ENCODE results near the gene RBFOX2. TPM values are rescaled to one million over a fixed set of nuclear protein-coding genes. Genes with fewer than 3 reads are reported as not detected.

Gene RBFOX2
- total RNA-seq, 3 donors from 2014 or later: 5.6 to 6.9 (median 6.5) TPM

DNA sequence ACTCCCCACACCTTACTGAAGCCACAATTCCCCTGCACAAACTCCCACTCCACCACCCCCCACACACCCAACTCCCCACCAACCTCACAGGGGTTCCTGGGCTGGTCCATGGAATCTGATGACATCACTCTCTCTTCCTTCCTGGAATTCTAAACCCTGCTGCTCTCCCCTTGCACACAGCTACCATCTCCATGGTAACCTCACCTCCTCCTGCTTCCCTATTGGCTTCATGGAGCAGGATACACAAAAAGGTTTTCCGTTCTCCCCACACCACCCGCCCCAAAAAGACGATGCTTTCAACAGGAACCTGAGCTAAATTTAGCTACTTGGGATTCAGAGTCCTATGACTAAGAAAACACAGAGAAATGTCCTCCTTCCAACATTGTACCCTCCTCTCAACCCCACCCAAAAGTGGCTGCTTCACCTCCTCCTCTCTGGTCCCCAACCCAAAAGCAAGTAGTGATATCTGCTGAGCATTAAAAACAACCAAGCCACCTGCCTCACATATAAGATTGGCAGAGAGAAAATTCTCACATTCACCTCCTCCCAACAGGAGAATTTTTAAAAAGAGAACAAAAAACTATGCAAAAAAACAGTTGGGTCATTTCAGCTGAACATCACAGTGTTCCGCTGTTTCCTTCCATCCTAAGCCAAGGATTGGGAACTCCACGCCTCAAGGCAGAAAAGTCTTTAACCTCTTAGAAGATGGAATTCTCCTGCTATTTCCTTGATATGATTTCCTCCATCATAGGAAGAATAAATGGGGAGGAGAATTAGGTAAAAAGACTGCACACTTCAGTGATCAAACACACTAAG is 66.9 kb downstream of the RBFOX2 start:
- Mint-ChIP-seq H3K4me3 (no peak overlapping the region), H3K9me3 (no peaks in the 10 kb centered on the region), H3K36me3 (ENCODE audit: insufficient read depth) (no peaks in the 10 kb centered on the region), H3K27me3 (ENCODE audit: low read depth) (peaks cover 18% of the 10 kb centered on the region), H3K4me1 (ENCODE audit: low read depth) (no peaks in the 10 kb centered on the region)
- no peak for ATAC-seq
- DNase-seq: no peak

DNA sequence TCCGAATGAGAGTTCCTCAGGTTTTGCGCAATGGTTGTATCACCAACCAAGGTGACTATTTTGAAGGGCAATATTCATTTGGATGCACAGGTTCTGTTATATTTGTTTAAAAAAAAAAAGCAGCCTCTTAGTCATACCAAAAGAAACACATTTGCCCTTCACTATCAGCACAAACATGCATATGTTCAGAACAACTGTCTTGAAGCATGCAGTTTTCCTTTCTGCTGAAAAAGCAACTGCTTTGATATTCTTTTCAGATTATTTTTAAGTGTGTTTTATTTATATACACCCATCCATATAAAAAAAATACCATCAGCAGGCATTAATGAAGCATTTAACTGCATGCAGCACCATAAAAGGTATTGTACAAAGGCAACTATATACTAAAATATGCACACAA is 67.8 kb downstream of the RBFOX2 start:
- Mint-ChIP-seq H3K36me3 (ENCODE audit: insufficient read depth) (no peaks in the 10 kb centered on the region), H3K9me3 (no peaks in the 10 kb centered on the region), H3K4me1 (ENCODE audit: low read depth) (no peaks in the 10 kb centered on the region), H3K27me3 (ENCODE audit: low read depth) (peaks cover 18% of the 10 kb centered on the region), H3K4me3 (no peak overlapping the region)
- ATAC-seq (no peak), DNase-seq (no peak)

DNA sequence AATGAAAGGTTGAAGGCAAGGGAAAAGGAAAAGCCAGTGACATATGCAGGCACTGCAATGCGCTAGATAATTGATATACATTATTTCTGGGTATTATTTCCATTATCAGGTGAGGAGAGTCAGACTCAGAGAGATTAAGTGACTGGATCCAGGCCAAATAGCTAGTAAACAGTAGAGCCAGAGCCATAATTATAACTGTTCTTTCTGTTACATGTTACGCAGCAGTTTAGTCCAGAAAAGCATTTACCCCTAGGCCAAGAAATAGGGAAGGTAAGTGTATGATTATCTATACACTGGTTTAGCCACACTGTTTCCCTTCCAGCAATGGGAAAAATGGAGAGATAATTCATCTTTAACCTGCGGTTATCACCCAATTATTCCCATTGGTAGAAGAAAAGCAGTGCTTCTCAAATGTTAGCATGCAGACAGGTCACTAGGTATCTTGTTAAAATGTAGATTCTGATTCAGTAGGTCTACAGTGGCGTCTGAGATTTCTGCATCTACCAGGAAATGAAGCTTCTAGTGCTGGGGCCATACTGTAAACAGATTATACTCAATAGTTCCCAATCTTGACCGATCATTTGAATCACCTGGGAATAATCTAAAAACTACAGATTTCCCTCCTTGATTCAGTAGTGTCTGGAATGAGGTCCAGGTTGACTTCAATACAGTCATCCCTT is 69.4 kb downstream of the RBFOX2 start:
- H3K4me1 Mint-ChIP-seq (ENCODE audit: low read depth): no peaks in the 10 kb centered on the region
- DNase-seq (no peak), ATAC-seq (no peak)
- H3K27me3 Mint-ChIP-seq (ENCODE audit: low read depth): peaks cover 18% of the 10 kb centered on the region
- H3K4me3 Mint-ChIP-seq: no peak overlapping the region
- H3K9me3 Mint-ChIP-seq: no peaks in the 10 kb centered on the region
- H3K36me3 Mint-ChIP-seq (ENCODE audit: insufficient read depth): no peaks in the 10 kb centered on the region

DNA sequence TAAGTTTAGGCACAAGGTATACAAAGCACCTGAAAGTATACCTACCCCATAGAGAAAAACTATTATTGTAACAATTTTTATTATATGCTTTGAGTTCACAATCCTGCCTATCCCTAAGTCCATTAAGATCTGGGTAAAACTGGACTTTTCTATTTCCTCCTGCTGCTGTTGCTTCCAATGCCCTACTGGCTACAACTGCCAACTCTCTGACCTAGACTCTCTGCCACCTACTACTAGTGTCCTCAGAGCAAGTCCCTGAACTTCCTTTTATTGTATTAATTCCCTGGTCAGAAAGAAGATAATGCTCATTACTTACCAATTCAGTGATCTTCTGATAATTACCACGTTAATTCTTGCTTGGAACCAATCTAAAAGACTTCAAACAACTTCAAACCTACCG is 70.3 kb downstream of the RBFOX2 start:
- peaks cover 18% of the 10 kb centered on the region for H3K27me3 Mint-ChIP-seq (ENCODE audit: low read depth)
- no peak for ATAC-seq
- no peaks in the 10 kb centered on the region for H3K36me3 Mint-ChIP-seq (ENCODE audit: insufficient read depth)
- no peak overlapping the region for H3K4me3 Mint-ChIP-seq
- no peak for DNase-seq
- H3K9me3 Mint-ChIP-seq: no peaks in the 10 kb centered on the region
- no peaks in the 10 kb centered on the region for H3K4me1 Mint-ChIP-seq (ENCODE audit: low read depth)

DNA sequence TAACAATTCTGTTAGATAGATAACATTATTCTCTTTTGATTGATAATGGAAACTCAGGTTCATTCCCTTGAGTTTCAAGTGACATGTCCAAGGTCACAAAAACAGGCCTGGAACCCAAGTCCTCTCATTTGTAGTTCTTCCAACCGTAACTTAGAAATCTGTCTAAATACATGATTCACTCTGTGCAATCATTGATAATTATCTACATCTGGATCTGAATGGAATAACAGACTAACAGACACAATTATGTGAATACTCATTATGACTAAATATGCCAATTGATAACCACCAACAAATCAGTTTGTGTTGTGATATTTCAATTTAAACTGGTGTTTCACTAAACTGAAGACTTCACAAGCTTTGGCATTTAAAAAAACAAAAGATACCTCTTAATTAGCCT is 71.0 kb downstream of the RBFOX2 start:
- Mint-ChIP-seq H3K36me3 (ENCODE audit: insufficient read depth) (no peaks in the 10 kb centered on the region), H3K4me1 (ENCODE audit: low read depth) (no peaks in the 10 kb centered on the region), H3K9me3 (no peaks in the 10 kb centered on the region), H3K27me3 (ENCODE audit: low read depth) (peaks cover 18% of the 10 kb centered on the region), H3K4me3 (no peak overlapping the region)
- DNase-seq: no peak
- ATAC-seq: no peak

DNA sequence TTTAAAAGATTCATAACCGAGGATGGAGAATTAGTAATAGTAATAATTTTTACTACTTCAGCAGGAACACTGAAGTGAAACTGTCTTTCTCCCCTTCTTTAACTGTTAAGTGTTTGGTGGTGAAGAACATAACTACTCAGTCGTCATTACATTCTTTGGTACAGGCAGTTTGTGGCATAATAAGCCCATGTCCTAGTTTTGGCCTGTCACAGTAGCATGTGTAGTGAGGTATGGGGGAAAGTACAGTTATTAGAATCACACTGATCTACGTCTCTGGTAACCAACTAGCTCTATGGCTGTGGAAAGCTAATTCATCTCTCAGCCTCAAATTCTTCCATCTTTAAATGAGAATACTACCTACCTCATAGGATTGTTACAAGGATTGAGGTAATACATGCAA is 71.8 kb downstream of the RBFOX2 start:
- no peak overlapping the region for H3K4me3 Mint-ChIP-seq
- peaks cover 16% of the 10 kb centered on the region for H3K27me3 Mint-ChIP-seq (ENCODE audit: low read depth)
- no peaks in the 10 kb centered on the region for H3K4me1 Mint-ChIP-seq (ENCODE audit: low read depth)
- DNase-seq: no peak
- no peak for ATAC-seq
- H3K36me3 Mint-ChIP-seq (ENCODE audit: insufficient read depth): no peaks in the 10 kb centered on the region
- H3K9me3 Mint-ChIP-seq: no peaks in the 10 kb centered on the region

DNA sequence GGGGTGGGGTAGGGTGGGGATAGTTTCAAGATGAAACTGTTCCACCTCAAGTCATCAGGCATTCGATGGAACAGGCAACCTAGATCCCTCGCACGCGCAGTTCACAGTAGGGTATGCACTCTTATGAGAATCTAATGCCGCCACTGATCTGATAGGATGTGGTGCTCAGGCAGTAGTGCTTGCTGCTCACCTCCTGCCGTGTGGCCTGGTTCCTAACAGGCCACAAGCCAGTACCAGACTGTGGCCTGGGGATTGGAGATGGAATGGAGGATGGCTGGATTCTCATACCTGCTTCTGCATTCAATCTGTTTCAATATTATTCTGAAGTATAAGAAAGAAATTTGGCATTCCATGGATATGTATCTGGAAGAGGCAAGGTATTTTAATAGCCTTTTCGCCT is 73.1 kb downstream of the RBFOX2 start:
- Mint-ChIP-seq H3K4me3 (no peak overlapping the region), H3K9me3 (no peaks in the 10 kb centered on the region), H3K27me3 (ENCODE audit: low read depth) (peaks cover 11% of the 10 kb centered on the region), H3K4me1 (ENCODE audit: low read depth) (no peaks in the 10 kb centered on the region), H3K36me3 (ENCODE audit: insufficient read depth) (no peaks in the 10 kb centered on the region)
- ATAC-seq (no peak), DNase-seq (no peak)

DNA sequence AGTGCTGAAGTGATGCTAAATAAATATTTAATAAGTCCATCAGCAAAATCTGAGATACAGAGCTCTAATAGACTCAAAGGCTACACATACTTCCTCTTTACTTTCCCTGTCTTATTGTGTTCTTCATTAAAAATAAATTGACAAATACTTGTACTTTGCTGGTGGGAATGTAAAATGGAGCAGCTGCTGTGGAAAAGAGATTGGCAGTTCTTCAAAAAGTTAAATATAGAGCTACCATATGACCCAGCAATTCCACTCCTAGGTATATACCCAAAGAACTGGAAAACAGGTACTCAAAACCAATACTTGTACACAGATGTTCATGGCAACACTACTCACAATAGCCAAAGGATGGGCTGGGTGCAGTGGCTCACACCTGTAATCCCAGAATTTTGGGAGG is 76.0 kb downstream of the RBFOX2 start:
- Mint-ChIP-seq H3K27me3 (ENCODE audit: low read depth) (peaks cover 3% of the 10 kb centered on the region), H3K4me3 (no peak overlapping the region), H3K36me3 (ENCODE audit: insufficient read depth) (no peaks in the 10 kb centered on the region)

DNA sequence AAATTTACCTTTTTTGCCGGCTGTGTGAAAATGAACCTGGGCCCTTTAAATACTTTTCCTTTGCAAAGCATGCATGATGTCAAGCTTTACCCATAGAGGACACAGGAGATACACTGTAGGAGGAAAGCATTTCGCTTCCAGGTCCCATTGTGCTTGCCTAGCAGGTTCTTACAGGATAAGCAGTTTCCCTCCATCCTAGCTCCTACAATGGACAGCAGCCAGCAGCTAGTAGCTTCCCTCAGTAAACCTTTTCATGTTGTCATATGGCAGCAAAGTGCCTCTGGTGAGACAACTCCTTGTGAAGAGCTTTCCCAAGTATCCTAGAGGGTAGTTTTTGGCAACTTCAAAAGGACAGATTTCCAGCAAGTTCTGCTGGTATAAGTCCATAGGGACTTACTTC is 78.4 kb downstream of the RBFOX2 start:
- no peak for ATAC-seq
- no peaks in the 10 kb centered on the region for H3K4me1 Mint-ChIP-seq (ENCODE audit: low read depth)
- no peaks in the 10 kb centered on the region for H3K36me3 Mint-ChIP-seq (ENCODE audit: insufficient read depth)
- H3K27me3 Mint-ChIP-seq (ENCODE audit: low read depth): peaks cover 4% of the 10 kb centered on the region
- H3K4me3 Mint-ChIP-seq: no peak overlapping the region
- no peak for DNase-seq
- no peaks in the 10 kb centered on the region for H3K9me3 Mint-ChIP-seq

More for the DNA sequence above, 76.0 kb downstream of the RBFOX2 start:
- no peaks in the 10 kb centered on the region for H3K4me1 Mint-ChIP-seq (ENCODE audit: low read depth)
- ATAC-seq: no peak
- H3K9me3 Mint-ChIP-seq: no peaks in the 10 kb centered on the region
- DNase-seq: no peak

DNA sequence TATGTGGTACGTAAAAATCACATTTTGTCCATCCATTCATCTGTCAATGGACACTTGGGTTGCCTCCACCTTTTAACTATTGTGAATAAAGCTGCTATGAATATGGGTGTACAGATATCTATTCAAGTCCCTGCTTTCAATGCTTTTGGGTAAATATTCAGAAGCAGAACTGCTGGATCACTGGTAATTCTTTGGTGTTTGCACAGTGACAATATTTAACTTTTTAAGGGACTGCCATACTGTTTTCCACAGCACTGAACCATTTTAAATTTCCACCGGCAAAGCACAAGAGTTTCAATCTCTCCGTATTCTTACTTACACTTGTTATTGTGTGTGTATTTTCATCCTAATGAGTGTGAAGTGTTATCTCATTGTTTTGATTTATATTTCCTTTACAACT is 79.4 kb downstream of the RBFOX2 start:
- Mint-ChIP-seq H3K9me3 (no peaks in the 10 kb centered on the region), H3K4me3 (no peak overlapping the region), H3K27me3 (ENCODE audit: low read depth) (peaks cover 9% of the 10 kb centered on the region), H3K4me1 (ENCODE audit: low read depth) (no peaks in the 10 kb centered on the region), H3K36me3 (ENCODE audit: insufficient read depth) (no peaks in the 10 kb centered on the region)
- no peak for ATAC-seq
- no peak for DNase-seq

DNA sequence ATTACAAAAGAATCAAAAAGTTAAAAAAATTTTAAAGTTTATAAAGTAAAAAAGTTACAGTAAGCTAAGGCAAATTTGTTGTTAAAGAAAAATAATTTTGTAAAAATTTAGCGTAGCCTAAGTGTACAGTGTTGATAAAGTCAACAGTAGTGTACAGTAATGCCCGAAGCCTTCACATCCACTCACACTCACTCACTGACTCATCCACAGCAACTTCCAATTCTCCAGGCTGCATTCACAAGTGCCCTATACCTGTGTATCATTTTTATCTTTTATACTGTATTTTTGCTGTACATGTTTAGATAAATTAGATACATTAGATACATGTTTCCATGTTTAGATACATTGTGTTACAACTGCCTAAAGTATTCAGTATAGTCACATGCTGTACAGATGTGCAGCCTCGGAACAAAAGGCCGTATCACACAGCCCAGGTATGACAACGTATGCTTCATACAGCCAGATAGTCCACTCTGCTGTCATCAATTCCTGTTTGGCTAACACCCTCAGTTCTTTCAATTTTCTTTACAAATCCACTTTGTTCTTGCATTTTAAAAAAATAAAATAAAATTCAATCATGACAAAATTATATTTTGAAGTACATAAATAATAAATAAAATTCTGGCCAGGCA is 80.7 kb downstream of the RBFOX2 start:
- ATAC-seq: no peak
- Mint-ChIP-seq H3K36me3 (ENCODE audit: insufficient read depth) (no peaks in the 10 kb centered on the region), H3K4me3 (no peak overlapping the region), H3K27me3 (ENCODE audit: low read depth) (peaks cover 9% of the 10 kb centered on the region), H3K4me1 (ENCODE audit: low read depth) (no peaks in the 10 kb centered on the region), H3K9me3 (no peaks in the 10 kb centered on the region)
- no peak for DNase-seq

DNA sequence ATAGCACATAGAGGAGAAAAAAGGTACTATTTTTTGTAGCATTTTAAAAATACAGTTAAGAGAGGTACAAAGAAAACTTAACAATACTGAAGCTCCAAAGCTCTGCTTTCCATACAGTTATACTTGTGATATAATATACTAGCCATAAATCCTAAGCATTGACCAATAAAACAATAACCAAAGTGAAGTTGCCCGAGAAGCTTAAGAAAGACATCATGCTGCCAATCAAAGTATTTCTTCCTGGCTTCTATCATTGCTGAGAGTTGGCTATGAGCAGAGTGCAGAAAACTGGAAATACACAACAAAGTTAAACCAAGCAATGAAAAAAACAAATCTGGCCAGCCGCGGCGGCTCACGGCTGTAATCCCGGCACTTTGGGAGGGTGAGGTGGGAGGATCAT is 84.2 kb downstream of the RBFOX2 start:
- no peaks in the 10 kb centered on the region for H3K36me3 Mint-ChIP-seq (ENCODE audit: insufficient read depth)
- no peaks in the 10 kb centered on the region for H3K9me3 Mint-ChIP-seq
- ATAC-seq (no peak), DNase-seq (no peak)
- H3K27me3 Mint-ChIP-seq (ENCODE audit: low read depth): peaks cover 20% of the 10 kb centered on the region
- H3K4me1 Mint-ChIP-seq (ENCODE audit: low read depth): no peaks in the 10 kb centered on the region
- H3K4me3 Mint-ChIP-seq: no peak overlapping the region

DNA sequence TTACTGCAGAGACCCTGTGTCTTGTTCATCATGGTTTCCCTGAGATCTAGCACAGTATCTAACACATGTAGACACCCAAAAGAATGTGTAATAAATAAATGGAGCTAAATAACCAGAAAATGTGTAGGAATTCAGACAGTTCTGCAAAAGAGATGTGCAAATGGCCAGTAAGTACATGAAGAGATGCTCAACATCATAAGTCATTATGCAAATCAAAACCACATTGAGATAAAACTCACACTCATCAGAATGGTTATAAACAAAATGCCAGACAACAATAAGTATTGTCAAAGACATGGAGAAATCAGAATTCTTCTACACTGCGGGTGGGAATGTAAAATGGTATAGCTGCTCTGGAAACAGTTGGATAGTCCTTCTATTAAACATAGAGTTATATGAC is 88.5 kb downstream of the RBFOX2 start:
- Mint-ChIP-seq H3K9me3 (no peaks in the 10 kb centered on the region), H3K36me3 (ENCODE audit: insufficient read depth) (no peaks in the 10 kb centered on the region), H3K4me1 (ENCODE audit: low read depth) (no peaks in the 10 kb centered on the region), H3K4me3 (no peak overlapping the region), H3K27me3 (ENCODE audit: low read depth) (peaks cover 14% of the 10 kb centered on the region)
- ATAC-seq (no peak), DNase-seq (no peak)

DNA sequence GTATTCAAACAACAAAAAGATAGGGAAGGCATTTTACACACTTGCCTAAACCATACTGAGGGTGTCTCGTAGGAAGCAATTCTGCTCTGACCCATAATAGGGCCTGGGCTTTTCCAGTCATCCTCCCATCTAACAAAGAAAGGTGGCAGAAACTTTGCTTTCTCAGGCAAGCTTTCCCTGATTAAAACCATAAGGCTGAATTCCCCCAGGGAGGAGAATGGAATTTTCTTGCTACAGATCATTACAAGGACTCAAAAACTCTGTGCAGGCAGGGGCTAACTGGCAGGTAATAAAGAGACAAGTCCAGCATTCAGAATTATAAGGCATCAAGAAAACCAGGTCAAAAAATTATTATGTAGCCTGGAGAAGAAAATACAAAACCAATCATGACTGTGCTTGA is 90.4 kb downstream of the RBFOX2 start:
- no peaks in the 10 kb centered on the region for H3K4me1 Mint-ChIP-seq (ENCODE audit: low read depth)
- no peaks in the 10 kb centered on the region for H3K36me3 Mint-ChIP-seq (ENCODE audit: insufficient read depth)
- no peak for DNase-seq
- no peaks in the 10 kb centered on the region for H3K9me3 Mint-ChIP-seq
- no peak overlapping the region for H3K4me3 Mint-ChIP-seq
- H3K27me3 Mint-ChIP-seq (ENCODE audit: low read depth): peaks cover 11% of the 10 kb centered on the region
- ATAC-seq: no peak

DNA sequence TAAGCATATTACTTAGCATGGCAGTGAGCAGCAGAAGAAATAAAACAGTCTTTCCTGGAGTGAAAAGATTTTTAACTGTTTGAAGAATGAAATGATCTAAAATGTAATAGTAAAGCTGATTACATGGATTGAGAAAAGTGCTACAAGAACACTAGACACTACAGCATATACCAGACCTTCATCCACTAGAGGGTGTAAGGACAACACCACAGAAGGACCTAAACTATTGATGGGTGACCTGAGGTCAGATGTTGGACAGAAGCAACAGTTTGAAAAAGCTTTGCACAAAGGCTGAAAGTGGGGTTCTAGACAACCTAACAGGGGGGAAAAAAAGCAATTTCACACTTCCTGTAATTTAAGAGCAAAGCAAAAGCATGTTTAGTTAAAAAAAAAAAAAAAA is 97.7 kb downstream of the RBFOX2 start:
- Mint-ChIP-seq H3K27me3 (ENCODE audit: low read depth) (peaks cover 6% of the 10 kb centered on the region), H3K4me3 (no peak overlapping the region), H3K4me1 (ENCODE audit: low read depth) (no peaks in the 10 kb centered on the region), H3K36me3 (ENCODE audit: insufficient read depth) (no peaks in the 10 kb centered on the region), H3K9me3 (no peaks in the 10 kb centered on the region)
- no peak for ATAC-seq
- no peak for DNase-seq

Data from activated T-cell treated with anti-CD3 and anti-CD28 coated beads, Interleukin-2, amount 50 U/mL, for 4 hours (primary cell).